Epithelial cell of proximal tubule (primary cell): ENCODE results near the gene GRPEL1. TPM values are rescaled to one million over a fixed set of nuclear protein-coding genes. Genes with fewer than 3 reads are reported as not detected.

ENCODE experiments used
- DNase-seq: peaks from one replicate; pipeline ENCODE4 v3.0.0-alpha.2; 2011; ENCODE audit warnings: low read depth
- H3K4me3 ChIP-seq: 2 replicates; pipeline ENCODE4 v1.5.1; 2011; ENCODE audit warnings: low read depth, mild to moderate bottlenecking, low read length
- total RNA-seq: library from RNA; depleted of rRNA; stranded (reverse); fragments of >200 nt; gene quantifications from 2 replicates; pipeline ENCODE4 v1.2.3, GENCODE V29; 2015
- TF ChIP-seq, protein P1 (sequence below): conservative IDR thresholded peaks from 2 replicates; pipeline ENCODE4 v1.5.1; 2012; ENCODE audit warnings: low read depth, mild to moderate bottlenecking, low read length

GRPEL1 gene
- total RNA-seq, 1 donor from 2014 or later, result 45.8 TPM

DNA sequence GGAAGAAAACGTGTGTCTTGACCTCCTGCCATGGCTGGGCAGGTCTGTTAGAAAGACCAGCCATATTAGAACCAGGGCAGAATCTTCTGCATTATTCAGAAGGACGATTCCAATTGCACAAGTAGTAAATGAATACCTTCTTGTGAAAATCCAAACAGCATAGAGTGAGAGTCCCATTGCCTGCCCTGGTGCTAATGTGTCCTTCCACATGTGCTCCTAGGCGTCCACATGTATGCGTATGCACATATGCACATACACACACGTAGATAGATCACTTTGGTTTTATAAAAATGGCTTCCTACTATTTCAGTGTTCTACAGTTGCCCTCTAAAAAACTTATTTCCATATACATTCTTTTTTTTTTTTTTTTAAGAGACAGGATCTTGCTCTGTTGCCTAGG lies 10.2 kb upstream of the GRPEL1 start:
- no peak overlapping the region for H3K4me3 ChIP-seq
- no peak for DNase-seq
- TF ChIP-seq, protein P1, sequence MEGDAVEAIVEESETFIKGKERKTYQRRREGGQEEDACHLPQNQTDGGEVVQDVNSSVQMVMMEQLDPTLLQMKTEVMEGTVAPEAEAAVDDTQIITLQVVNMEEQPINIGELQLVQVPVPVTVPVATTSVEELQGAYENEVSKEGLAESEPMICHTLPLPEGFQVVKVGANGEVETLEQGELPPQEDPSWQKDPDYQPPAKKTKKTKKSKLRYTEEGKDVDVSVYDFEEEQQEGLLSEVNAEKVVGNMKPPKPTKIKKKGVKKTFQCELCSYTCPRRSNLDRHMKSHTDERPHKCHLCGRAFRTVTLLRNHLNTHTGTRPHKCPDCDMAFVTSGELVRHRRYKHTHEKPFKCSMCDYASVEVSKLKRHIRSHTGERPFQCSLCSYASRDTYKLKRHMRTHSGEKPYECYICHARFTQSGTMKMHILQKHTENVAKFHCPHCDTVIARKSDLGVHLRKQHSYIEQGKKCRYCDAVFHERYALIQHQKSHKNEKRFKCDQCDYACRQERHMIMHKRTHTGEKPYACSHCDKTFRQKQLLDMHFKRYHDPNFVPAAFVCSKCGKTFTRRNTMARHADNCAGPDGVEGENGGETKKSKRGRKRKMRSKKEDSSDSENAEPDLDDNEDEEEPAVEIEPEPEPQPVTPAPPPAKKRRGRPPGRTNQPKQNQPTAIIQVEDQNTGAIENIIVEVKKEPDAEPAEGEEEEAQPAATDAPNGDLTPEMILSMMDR, result no peak

DNA sequence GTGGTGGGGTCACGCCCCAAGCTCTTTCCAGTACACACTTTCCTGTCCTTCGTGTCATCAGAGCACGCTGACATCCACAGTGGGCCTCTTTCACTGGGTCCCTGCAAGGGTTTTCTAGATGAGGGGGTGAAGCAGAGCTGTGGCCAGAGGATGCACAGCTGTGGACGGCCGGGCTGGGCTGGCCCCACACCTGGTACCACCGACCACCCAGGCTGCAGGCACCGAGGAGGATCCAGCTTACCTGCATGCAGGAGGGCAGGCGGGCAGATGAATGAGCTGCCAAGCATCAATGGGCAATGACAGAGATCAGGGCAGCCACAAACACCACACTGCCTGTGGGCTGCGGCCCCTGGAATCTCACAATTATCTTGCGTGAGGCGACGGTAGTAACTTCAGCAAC lies 9.5 kb upstream of the GRPEL1 start:
- TF ChIP-seq, protein P1, result no peak
- DNase-seq, result no peak

DNA sequence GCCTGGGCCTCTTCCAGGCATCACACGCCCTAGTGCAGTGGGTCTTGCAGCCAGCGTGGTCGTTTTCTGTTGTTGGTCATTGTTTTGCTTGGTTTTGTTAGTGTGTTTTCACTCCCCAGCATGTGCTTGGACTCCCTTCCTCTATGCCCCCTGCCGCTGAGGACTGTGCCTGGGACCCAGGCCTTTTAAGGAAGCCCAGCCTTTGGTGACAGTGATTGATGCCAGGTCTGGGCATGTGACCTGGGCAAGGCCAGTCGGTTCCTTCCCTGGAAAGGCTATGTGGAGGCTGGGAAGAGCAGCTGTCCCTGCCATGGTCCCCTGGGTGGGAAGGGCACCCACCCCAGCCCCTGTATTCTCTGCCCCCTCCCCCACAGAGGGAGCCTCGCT lies 8.8 kb upstream of the GRPEL1 start:
- TF ChIP-seq, protein P1, result no peak
- no peak overlapping the region for H3K4me3 ChIP-seq
- no peak for DNase-seq

More for the DNA sequence above, 9.5 kb upstream of the GRPEL1 start:
- H3K4me3 ChIP-seq, result no peak overlapping the region

DNA sequence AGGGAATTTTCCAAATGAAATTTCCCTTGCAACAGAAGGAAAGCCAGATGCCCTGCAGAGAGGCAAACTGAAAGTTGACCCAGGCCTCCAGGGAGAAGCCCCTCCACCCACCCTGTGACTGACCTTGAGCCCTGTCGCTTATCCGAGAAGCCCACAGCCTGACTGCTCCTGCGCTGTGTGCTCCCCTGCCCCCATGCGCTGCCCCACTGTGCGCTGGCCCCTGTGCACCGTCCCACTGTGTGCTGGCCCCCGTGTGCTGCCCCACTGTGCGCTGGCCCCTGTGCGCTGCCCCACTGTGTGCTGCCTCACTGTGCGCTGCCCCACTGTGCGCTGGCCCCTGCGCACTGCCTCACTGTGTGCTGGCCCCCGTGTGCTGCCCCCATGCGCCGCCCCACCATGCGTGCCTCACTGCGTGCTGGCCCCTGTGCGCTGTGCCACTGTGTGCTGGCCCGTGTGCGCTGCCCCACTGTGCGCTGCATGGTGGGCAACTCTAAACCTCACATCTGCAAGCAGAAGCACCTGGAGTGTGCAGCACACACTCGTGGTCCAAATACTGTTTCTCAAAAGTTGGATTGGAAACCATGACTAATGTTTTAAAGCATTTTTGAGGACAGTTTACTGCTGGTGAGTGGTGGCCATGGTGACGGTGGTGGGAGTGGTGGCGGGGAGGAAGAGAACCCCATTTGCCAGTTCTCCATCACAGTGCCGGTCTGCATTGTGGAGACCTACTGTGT lies 8.3 kb upstream of the GRPEL1 start:
- no peak overlapping the region for H3K4me3 ChIP-seq
- TF ChIP-seq, protein P1, result no peak
- no peak for DNase-seq

DNA sequence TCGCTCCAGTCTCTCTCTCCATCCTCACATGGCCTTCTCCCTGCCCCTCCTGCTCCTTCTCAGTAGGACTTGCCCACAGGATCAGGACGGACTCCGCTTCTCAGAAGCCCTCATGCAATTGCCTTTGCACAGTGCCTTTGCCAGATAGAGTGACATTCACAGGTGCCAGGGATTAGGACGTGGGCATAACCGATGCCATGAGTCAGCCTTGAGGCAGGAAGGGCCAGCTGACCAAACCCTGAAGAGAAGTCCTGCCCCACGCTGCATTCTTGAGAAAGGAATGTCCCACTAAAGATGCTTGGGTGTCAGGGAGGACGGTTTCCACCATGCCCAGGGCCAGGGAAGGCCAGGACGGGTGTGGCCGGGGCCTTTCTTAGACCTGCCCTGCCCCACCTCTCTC lies 6.6 kb upstream of the GRPEL1 start:
- H3K4me3 ChIP-seq, result no peak overlapping the region
- no peak for DNase-seq
- TF ChIP-seq, protein P1, result no peak

DNA sequence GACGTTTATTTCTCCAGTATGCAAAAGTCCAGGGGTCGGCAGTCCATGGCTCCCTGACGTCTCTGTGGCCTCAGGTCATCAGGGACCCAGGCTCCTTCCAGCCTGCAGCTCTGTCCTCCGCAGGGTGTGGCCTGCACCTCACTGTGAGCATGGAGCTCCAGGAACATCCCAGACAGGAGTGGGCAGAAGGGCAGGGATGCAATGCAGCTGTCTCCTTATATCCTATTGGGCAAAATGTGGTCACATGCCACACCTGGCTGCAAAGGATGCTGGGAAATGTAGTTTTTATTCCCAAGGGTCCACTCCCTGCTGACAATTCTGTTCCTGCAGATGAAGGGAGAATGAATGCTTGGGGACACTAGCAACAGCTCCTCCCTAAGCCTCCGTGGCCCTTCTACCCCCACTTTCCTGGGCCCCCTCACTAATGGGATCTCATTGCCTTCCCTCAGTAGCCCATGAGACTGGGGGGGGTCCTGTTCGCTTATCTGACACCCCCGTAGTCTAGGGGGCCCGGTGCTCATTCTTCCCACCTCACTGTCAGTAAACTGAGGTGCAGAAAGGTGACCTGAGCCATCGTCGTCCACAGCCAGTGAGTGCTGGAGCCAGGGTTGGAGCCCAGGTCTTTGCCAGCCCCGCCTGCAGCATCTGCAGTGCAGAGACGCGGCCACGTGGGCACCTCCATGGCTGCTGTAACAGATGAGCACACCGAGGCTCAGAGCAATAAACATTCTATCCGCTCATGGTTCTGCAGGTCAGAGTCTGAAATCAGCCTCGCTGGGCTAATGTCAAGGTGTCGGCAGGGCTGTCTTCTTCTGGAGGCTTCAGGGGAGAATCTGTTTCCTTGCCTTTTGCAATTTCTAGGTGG lies 5.9 kb upstream of the GRPEL1 start:
- TF ChIP-seq, protein P1, result no peak
- no peak for DNase-seq
- H3K4me3 ChIP-seq, result no peak overlapping the region

DNA sequence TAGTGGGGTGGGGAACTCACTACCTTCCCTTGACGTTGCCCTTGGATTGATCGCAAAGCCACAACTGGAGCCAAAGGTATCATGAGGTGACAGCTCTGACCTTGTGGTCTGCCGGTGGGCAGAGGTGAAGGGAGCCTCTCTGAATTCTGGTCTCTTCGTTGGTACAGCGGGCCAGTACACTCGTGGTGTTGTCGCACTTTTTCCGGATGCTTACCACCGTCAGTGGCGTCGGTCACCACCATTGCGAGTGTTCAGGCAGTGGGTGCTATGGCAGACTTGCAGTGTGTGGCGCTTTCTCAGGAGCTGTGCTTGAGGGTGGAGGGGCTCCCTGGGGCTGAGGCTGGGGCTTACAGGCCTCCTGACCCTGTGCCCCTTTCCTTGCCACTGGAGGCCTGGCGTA lies 5.2 kb upstream of the GRPEL1 start:
- H3K4me3 ChIP-seq, result no peak overlapping the region
- TF ChIP-seq, protein P1, result no peak

More for the DNA sequence above, 5.2 kb upstream of the GRPEL1 start:
- no peak for DNase-seq
